ENCODE results near the gene MYLK3.

The MYLK3 gene

GRCh38 chr16:46728806-46729205 is 19.3 kb downstream of the MYLK3 start:
- no peak overlapping the region for H3K27ac ChIP-seq (ENCODE audit: insufficient read depth, low read depth, low read length, poor library complexity, severe bottlenecking)
- no peak overlapping the region for H3K4me3 ChIP-seq (ENCODE audit: insufficient read depth, low read depth, low read length)
- H3K4me1 ChIP-seq (ENCODE audit: control insufficient read depth, insufficient read depth, low read length) = no peaks in the 10 kb centered on the region
- H3K27me3 ChIP-seq (ENCODE audit: control insufficient read depth, insufficient read depth, low read length, poor library complexity, severe bottlenecking) = no peaks in the 10 kb centered on the region
- no peaks in the 10 kb centered on the region for H3K9me3 ChIP-seq (ENCODE audit: control insufficient read depth, low read length)
- 92 to 94% methylated on average over 14 of the region's 14 CpGs for WGBS, 2 experiments
- no peaks in the 10 kb centered on the region for H3K36me3 ChIP-seq (ENCODE audit: control insufficient read depth, insufficient read depth, low read length)

DNA sequence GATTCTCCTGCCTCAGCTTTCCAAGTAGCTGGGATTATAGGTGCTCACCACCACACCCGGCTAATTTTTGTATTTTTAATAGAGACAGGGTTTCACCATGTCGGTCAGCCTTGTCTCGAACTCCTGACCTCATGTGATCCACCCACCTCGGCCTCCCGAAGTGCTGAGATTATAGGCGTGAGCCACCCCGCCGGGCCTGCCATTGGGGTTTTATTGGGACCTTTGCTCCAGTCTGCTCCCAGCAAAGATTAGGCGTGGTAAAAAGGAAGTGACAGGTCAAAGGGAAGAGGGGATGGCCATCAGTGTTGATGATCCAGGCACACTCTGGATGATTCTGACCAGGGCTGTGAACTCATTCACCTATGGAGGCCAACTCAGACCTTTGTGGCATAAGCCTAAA is 20.5 kb downstream of the MYLK3 start:
- no peaks in the 10 kb centered on the region for H3K27me3 ChIP-seq (ENCODE audit: control insufficient read depth, insufficient read depth, low read length, poor library complexity, severe bottlenecking)
- H3K9me3 ChIP-seq (ENCODE audit: control insufficient read depth, low read length) = no peaks in the 10 kb centered on the region
- H3K27ac ChIP-seq (ENCODE audit: insufficient read depth, low read depth, low read length, poor library complexity, severe bottlenecking) = no peak overlapping the region
- no peak overlapping the region for H3K4me3 ChIP-seq (ENCODE audit: insufficient read depth, low read depth, low read length)
- H3K4me1 ChIP-seq (ENCODE audit: control insufficient read depth, insufficient read depth, low read length) = no peaks in the 10 kb centered on the region
- WGBS, 2 experiments = 92 to 94% methylated on average over 9 of the region's 9 CpGs
- no peaks in the 10 kb centered on the region for H3K36me3 ChIP-seq (ENCODE audit: control insufficient read depth, insufficient read depth, low read length)

DNA sequence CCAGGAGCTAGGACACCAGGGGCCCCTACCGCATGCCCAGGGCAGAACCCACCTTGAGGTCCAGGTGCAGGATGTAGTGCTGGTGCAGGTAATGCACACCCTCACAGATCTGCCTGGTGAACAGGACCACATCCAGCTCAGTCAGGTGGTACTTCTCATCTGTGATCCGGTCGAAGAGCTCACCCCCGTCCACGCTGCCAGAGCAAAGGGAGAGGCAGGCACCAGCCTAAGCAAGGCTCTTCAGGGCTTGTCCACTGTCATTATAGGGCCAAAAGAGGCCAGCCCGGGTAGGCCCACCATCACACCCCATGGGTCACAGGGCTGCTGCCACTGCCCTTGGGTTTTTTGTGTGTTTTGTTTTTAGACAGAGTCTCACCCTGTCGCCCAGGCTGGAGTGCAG is 21.0 kb downstream of the MYLK3 start:
- Histone ChIP-seq H3K4me1 (ENCODE audit: control insufficient read depth, insufficient read depth, low read length) (no peaks in the 10 kb centered on the region), H3K27ac (ENCODE audit: insufficient read depth, low read depth, low read length, poor library complexity, severe bottlenecking) (no peak overlapping the region), H3K4me3 (ENCODE audit: insufficient read depth, low read depth, low read length) (no peak overlapping the region), H3K36me3 (ENCODE audit: control insufficient read depth, insufficient read depth, low read length) (no peaks in the 10 kb centered on the region), H3K27me3 (ENCODE audit: control insufficient read depth, insufficient read depth, low read length, poor library complexity, severe bottlenecking) (no peaks in the 10 kb centered on the region), H3K9me3 (ENCODE audit: control insufficient read depth, low read length) (no peaks in the 10 kb centered on the region)
- 94 to 95% methylated on average over 7 of the region's 7 CpGs for WGBS, 2 experiments

- Histone ChIP-seq H3K36me3 (ENCODE audit: control insufficient read depth, insufficient read depth, low read length) (no peaks in the 10 kb centered on the region), H3K4me3 (ENCODE audit: insufficient read depth, low read depth, low read length) (no peak overlapping the region), H3K4me1 (ENCODE audit: control insufficient read depth, insufficient read depth, low read length) (no peaks in the 10 kb centered on the region), H3K27ac (ENCODE audit: insufficient read depth, low read depth, low read length, poor library complexity, severe bottlenecking) (no peak overlapping the region), H3K9me3 (ENCODE audit: control insufficient read depth, low read length) (no peaks in the 10 kb centered on the region), H3K27me3 (ENCODE audit: control insufficient read depth, insufficient read depth, low read length, poor library complexity, severe bottlenecking) (no peaks in the 10 kb centered on the region)
- WGBS, 2 experiments = 94 to 97% methylated on average over 4 of the region's 4 CpGs
Measured at GRCh38 chr16:46721885-46722284, 26.3 kb downstream of the MYLK3 start.

DNA sequence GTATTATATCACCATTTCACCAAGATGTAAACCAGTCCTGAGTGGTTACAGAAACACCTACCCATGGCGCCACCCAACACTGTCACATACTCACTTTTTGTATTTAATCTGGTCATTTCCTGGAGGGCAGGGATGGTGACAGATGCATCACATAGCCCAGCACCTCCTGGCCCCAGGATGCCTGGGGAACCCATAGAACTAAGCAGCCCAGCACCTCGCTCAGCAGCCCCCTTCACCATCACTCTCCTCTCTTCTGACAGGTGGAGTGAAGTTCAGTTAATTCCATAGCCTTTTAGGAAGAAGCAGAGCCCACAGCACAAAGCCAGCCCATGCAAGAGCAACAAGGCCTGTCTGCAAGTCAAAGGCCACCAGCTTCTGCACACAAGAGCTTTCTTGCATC is 27.5 kb downstream of the MYLK3 start:
- no peak overlapping the region for H3K27ac ChIP-seq (ENCODE audit: insufficient read depth, low read depth, low read length, poor library complexity, severe bottlenecking)
- H3K4me3 ChIP-seq (ENCODE audit: insufficient read depth, low read depth, low read length) = no peak overlapping the region
- WGBS, 2 experiments = 91 to 95% methylated on average over 2 of the region's 2 CpGs
- H3K4me1 ChIP-seq (ENCODE audit: control insufficient read depth, insufficient read depth, low read length) = no peaks in the 10 kb centered on the region
- H3K9me3 ChIP-seq (ENCODE audit: control insufficient read depth, low read length) = no peaks in the 10 kb centered on the region
- H3K36me3 ChIP-seq (ENCODE audit: control insufficient read depth, insufficient read depth, low read length) = no peaks in the 10 kb centered on the region
- H3K27me3 ChIP-seq (ENCODE audit: control insufficient read depth, insufficient read depth, low read length, poor library complexity, severe bottlenecking) = no peaks in the 10 kb centered on the region

DNA sequence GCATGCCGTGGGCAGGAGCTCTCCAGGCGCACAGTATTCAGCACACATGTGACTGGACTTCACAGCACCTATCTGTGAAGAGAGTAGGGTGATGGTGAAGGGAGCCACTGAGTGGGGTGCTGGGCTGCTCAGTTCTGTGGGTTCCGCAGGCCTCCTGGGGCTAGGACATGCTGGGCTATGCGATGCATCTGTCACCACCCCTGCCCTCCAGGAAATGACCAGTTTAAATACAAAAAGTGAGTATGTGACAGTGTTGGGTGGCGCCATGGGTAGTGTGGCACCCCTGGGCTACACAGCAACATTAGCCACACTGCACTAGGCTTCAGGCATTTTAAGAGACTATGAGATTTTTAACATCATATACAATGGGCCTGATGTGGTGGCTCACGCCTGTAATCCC is 28.6 kb downstream of the MYLK3 start:
- Histone ChIP-seq H3K36me3 (ENCODE audit: control insufficient read depth, insufficient read depth, low read length) (no peaks in the 10 kb centered on the region), H3K4me1 (ENCODE audit: control insufficient read depth, insufficient read depth, low read length) (no peaks in the 10 kb centered on the region), H3K27ac (ENCODE audit: insufficient read depth, low read depth, low read length, poor library complexity, severe bottlenecking) (no peak overlapping the region), H3K4me3 (ENCODE audit: insufficient read depth, low read depth, low read length) (no peak overlapping the region), H3K9me3 (ENCODE audit: control insufficient read depth, low read length) (no peaks in the 10 kb centered on the region), H3K27me3 (ENCODE audit: control insufficient read depth, insufficient read depth, low read length, poor library complexity, severe bottlenecking) (no peaks in the 10 kb centered on the region)
- WGBS, 2 experiments = 91 to 98% methylated on average over 6 of the region's 6 CpGs

GRCh38 chr16:46718214-46718613 is 29.9 kb downstream of the MYLK3 start:
- Histone ChIP-seq H3K36me3 (ENCODE audit: control insufficient read depth, insufficient read depth, low read length) (no peaks in the 10 kb centered on the region), H3K4me3 (ENCODE audit: insufficient read depth, low read depth, low read length) (no peak overlapping the region), H3K27ac (ENCODE audit: insufficient read depth, low read depth, low read length, poor library complexity, severe bottlenecking) (no peak overlapping the region), H3K4me1 (ENCODE audit: control insufficient read depth, insufficient read depth, low read length) (no peaks in the 10 kb centered on the region), H3K27me3 (ENCODE audit: control insufficient read depth, insufficient read depth, low read length, poor library complexity, severe bottlenecking) (no peaks in the 10 kb centered on the region), H3K9me3 (ENCODE audit: control insufficient read depth, low read length) (no peaks in the 10 kb centered on the region)
- WGBS, 2 experiments = 93 to 94% methylated on average over 8 of the region's 8 CpGs

GRCh38 chr16:46717692-46718091 is 30.5 kb downstream of the MYLK3 start:
- 93% methylated on average over 2 of the region's 2 CpGs for WGBS, 2 experiments
- no peaks in the 10 kb centered on the region for H3K27me3 ChIP-seq (ENCODE audit: control insufficient read depth, insufficient read depth, low read length, poor library complexity, severe bottlenecking)

GRCh38 chr16:46715769-46716305 is 32.3 kb downstream of the MYLK3 start:
- no peak overlapping the region for H3K27ac ChIP-seq (ENCODE audit: insufficient read depth, low read depth, low read length, poor library complexity, severe bottlenecking)
- no peak overlapping the region for H3K4me3 ChIP-seq (ENCODE audit: insufficient read depth, low read depth, low read length)
- no peaks in the 10 kb centered on the region for H3K9me3 ChIP-seq (ENCODE audit: control insufficient read depth, low read length)
- no peaks in the 10 kb centered on the region for H3K4me1 ChIP-seq (ENCODE audit: control insufficient read depth, insufficient read depth, low read length)
- WGBS, 2 experiments = 74 to 78% methylated on average over 6 of the region's 6 CpGs
- H3K36me3 ChIP-seq (ENCODE audit: control insufficient read depth, insufficient read depth, low read length) = no peaks in the 10 kb centered on the region
- H3K27me3 ChIP-seq (ENCODE audit: control insufficient read depth, insufficient read depth, low read length, poor library complexity, severe bottlenecking) = no peaks in the 10 kb centered on the region

More at GRCh38 chr16:46717692-46718091, 30.5 kb downstream of the MYLK3 start:
- Histone ChIP-seq H3K9me3 (ENCODE audit: control insufficient read depth, low read length) (no peaks in the 10 kb centered on the region), H3K4me3 (ENCODE audit: insufficient read depth, low read depth, low read length) (no peak overlapping the region), H3K27ac (ENCODE audit: insufficient read depth, low read depth, low read length, poor library complexity, severe bottlenecking) (no peak overlapping the region), H3K36me3 (ENCODE audit: control insufficient read depth, insufficient read depth, low read length) (no peaks in the 10 kb centered on the region), H3K4me1 (ENCODE audit: control insufficient read depth, insufficient read depth, low read length) (no peaks in the 10 kb centered on the region)

DNA sequence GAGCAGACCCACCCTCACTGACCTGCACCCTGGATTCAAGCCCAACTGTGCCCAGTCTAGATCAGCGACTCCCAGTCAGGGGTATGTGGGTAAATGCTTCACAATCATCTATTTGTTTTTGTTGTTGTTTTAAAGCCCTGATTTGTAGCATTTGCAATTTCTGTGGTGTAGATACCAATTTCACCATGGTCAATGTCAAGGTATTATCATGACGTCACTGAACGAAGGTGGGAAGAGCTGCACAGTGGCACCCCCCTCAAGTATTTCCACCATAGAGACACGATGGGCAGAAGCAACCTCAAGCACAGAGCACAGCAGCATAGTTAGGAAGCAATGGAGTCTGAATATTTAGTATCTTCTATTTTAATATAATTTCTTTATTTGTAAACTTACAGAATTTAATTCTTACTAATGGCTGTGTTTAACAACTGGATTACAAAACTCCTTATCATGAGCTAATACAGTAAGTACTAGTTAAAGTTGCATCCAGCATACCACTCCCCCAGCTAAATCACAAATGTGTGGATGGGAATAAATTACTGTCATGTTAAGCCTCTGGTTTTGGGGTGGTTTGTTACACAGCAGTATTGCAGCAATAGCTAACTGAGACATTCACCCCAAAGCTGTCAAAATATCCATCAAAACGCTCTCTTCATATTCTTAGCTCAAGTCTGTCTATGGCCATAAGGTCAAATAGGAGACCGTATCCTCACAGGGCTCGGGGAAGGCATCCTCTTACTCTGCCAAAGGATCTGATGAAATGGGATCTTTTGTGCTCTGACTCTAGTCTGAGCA is 33.1 kb downstream of the MYLK3 start:
- no peaks in the 10 kb centered on the region for H3K4me1 ChIP-seq (ENCODE audit: control insufficient read depth, insufficient read depth, low read length)
- H3K36me3 ChIP-seq (ENCODE audit: control insufficient read depth, insufficient read depth, low read length) = no peaks in the 10 kb centered on the region
- H3K27ac ChIP-seq (ENCODE audit: insufficient read depth, low read depth, low read length, poor library complexity, severe bottlenecking) = no peak overlapping the region
- H3K27me3 ChIP-seq (ENCODE audit: control insufficient read depth, insufficient read depth, low read length, poor library complexity, severe bottlenecking) = no peaks in the 10 kb centered on the region
- WGBS, 2 experiments = 91 to 96% methylated on average over 6 to 7 of the region's 7 CpGs
- H3K4me3 ChIP-seq (ENCODE audit: insufficient read depth, low read depth, low read length) = no peak overlapping the region
- H3K9me3 ChIP-seq (ENCODE audit: control insufficient read depth, low read length) = no peaks in the 10 kb centered on the region
